Activated T-helper 17 cell treated with anti-CD3 and anti-CD28 coated beads, Interleukin-2, amount 50 U/mL, for 72 hours (primary cell): Measurements from ENCODE around the gene TMEM126A. TPM values are rescaled to one million over a fixed set of nuclear protein-coding genes. Genes with fewer than 3 reads are reported as not detected.

Source experiments
- ATAC-seq: fragments of 150-1000 bp; cut with Tn5 transposase; replicated peaks from 2 replicates; pipeline ENCODE4 v1.10.0; 2021; ENCODE audit warnings: mild to moderate bottlenecking, moderate library complexity
- H3K27ac Mint-ChIP-seq: one replicate; pipeline ENCODE4 v1.8.0; 2022; ENCODE audit warnings: mixed read lengths
- H3K27me3 Mint-ChIP-seq: one replicate; pipeline ENCODE4 v1.8.0; 2022; ENCODE audit warnings: mixed read lengths
- H3K36me3 Mint-ChIP-seq: one replicate; pipeline ENCODE4 v1.8.0; 2022; ENCODE audit warnings: low read depth, mild to moderate bottlenecking, mixed read lengths
- H3K4me1 Mint-ChIP-seq: one replicate; pipeline ENCODE4 v1.8.0; 2022; ENCODE audit warnings: mixed read lengths
- H3K4me3 Mint-ChIP-seq: one replicate; pipeline ENCODE4 v1.8.0; 2022; ENCODE audit warnings: mild to moderate bottlenecking, mixed read lengths
- H3K9me3 Mint-ChIP-seq: one replicate; pipeline ENCODE4 v1.8.0; 2022; ENCODE audit warnings: mixed read lengths
- total RNA-seq, 2 donors: library from RNA; stranded (reverse); gene quantifications; one replicate each; pipeline ENCODE4 v1.2.3, GENCODE V29; 2022

TMEM126A gene
- total RNA-seq, 2 donors from 2014 or later, result 28.4 to 56.4 TPM

DNA sequence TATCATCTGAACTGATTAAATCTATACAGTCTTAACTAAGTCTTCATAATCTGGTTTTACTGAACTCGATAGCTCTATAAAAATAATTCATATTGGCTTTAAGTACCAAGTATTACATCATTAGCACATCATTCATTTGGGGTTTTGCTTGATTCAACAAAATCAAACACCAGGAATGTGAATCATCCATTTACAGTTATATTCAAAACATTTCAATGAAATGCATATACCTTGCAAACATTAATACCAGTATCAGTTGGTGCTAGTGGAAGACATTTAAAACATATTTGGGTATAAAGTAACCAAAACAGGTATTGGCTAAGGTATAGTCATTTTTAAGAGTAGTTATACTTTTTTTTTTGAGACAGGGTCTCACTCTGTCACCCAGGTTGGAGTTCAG lies 50.4 kb downstream of the TMEM126A start:
- H3K27me3 Mint-ChIP-seq, result no peaks in the 10 kb centered on the region

DNA sequence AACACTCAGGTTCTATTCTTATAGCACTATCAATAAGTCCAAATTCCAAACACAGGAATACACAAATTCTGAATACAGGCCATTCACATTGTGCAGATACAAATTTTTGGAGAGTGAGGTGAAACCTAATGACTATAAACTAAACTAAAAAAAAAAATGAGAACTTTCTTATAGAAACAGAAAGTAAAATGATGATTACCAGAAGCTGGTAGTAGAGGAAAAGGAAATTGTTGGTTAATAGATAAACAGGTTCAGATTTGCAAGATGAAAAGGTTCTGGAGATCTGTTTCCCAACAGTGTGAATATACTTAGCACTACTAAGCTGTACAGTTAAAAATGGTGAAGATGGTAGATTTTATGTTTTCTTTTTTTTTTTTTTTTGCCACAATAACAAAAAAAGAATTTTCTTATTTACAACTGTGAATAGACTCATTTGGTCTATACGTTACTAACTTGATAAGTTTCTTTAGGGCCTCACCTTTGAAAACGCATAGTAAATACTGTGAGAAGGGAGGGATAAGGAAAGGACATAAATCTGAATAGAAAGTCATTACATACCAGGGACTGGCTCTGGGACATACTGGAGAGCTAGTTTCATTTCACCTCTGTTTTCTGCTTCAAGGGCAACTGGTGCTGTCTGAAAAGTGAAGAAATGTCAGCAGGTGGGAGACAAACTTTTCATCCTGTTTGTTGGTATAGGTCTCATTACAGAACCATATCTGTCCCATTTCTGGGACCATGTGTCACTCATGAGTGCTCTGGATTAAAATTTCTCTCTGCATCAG lies 52.4 kb downstream of the TMEM126A start:
- peaks cover 18% of the 10 kb centered on the region for H3K4me1 Mint-ChIP-seq
- no peaks in the 10 kb centered on the region for H3K27me3 Mint-ChIP-seq
- ATAC-seq, result peak; percentile 75
- H3K4me3 Mint-ChIP-seq, result peak overlapping the region; percentile 58
- H3K9me3 Mint-ChIP-seq, result no peaks in the 10 kb centered on the region
- no peaks in the 10 kb centered on the region for H3K36me3 Mint-ChIP-seq
- peak overlapping the region; percentile 57 for H3K27ac Mint-ChIP-seq

More for the DNA sequence above, 50.4 kb downstream of the TMEM126A start:
- Mint-ChIP-seq H3K27ac (no peak overlapping the region), H3K9me3 (no peaks in the 10 kb centered on the region), H3K36me3 (no peaks in the 10 kb centered on the region), H3K4me3 (no peak overlapping the region), H3K4me1 (peaks cover 18% of the 10 kb centered on the region)
- peak; percentile 26 for ATAC-seq

DNA sequence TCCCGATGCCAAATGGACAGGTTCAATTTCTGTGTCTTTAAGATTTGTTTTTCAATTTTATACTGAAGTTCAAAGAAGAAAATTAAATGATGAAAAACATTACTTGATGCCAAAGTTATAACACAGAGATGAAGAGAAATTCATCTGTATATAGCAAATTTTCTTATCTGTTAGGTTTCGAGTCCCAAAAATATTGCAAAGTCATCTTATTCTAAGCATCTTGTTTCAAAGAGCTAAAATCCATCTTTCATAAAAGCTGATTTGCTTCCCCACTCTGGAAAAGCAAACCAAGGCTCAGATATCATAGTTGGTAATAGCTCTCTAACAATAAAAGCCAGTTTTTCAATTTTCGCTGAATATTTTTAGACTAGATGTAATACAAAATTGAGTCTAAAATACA lies 57.2 kb downstream of the TMEM126A start:
- no peaks in the 10 kb centered on the region for H3K36me3 Mint-ChIP-seq
- no peak overlapping the region for H3K27ac Mint-ChIP-seq
- H3K4me3 Mint-ChIP-seq, result no peak overlapping the region
- H3K9me3 Mint-ChIP-seq, result no peaks in the 10 kb centered on the region
- peaks cover 3% of the 10 kb centered on the region for H3K4me1 Mint-ChIP-seq
- no peak for ATAC-seq
- H3K27me3 Mint-ChIP-seq, result no peaks in the 10 kb centered on the region

DNA sequence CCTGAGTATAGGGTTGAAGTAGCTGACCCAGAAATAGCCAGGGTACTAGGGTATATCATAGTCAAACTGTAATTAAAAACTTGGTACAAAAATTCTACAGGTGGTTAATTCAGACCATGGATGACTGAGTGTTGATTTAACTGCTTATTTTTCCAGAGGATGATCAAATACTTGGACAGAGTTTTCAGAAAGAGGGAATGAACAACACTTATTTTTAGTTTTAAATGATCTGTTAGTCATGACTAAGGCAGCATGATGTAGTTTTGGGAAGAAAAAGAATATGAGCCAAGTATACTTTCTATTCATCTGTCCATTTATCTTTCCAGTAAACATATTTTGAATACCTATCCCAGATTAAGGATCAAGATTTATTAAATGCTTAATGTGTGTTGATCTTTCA lies 58.0 kb downstream of the TMEM126A start:
- Mint-ChIP-seq H3K4me3 (no peak overlapping the region), H3K9me3 (no peaks in the 10 kb centered on the region), H3K36me3 (no peaks in the 10 kb centered on the region), H3K27ac (no peak overlapping the region), H3K4me1 (no peaks in the 10 kb centered on the region), H3K27me3 (no peaks in the 10 kb centered on the region)
- no peak for ATAC-seq

Other genes starting within 250 kb of the TMEM126A start
- gene DLG2, start 20.6 kb upstream of the TMEM126A start, total RNA-seq, result 1 to 10 TPM; 1.5 to 1.9 TPM
- gene TMEM126B, start 19.4 kb upstream of the TMEM126A start, total RNA-seq, result 10 to 100 TPM; 48.9 to 64.9 TPM
- gene CREBZF, start 17.2 kb downstream of the TMEM126A start, total RNA-seq, result 10 to 100 TPM; 47.5 to 56.7 TPM
- gene CCDC89, start 38.2 kb downstream of the TMEM126A start, total RNA-seq, result not detected
- gene SYTL2, start 163.2 kb downstream of the TMEM126A start, total RNA-seq, result 10 to 100 TPM; 10.5 to 12.1 TPM
- not detected for gene CCDC83, start 207.4 kb downstream of the TMEM126A start, total RNA-seq